Measurements from ENCODE around the gene KRTAP5-9. TPM values are rescaled to one million over a fixed set of nuclear protein-coding genes. Genes with fewer than 3 reads are reported as not detected.
"Not testable (repeated sequence)": the region's sequence is repeated elsewhere in the genome, so short reads cannot be mapped to it uniquely, and the experiment has no call there.

The KRTAP5-9 gene
- polyA plus RNA-seq, 1 donor: 1.2 TPM

GRCh38 chr11:71582969-71583368 lies 34.7 kb downstream of the KRTAP5-9 start:
- DNase-seq: not testable (repeated sequence)

DNA sequence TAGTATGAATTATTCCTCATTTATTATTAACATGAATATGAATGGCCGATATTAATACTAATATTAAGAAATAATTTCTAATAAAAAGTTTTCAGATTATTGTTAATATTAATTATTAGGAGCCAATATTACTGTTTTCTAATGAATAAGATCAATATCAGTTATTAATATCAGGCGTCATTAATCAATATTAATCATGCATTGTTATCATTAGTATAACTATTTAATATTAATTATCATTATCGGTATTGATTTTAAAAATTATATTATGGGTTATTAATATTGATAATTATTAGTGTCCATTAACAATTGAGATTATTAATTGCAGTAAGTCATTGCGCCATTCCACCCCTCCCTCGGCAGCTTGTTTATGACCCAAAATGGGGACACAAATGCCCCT lies 37.5 kb downstream of the KRTAP5-9 start:
- DNase-seq: not testable (repeated sequence)

DNA sequence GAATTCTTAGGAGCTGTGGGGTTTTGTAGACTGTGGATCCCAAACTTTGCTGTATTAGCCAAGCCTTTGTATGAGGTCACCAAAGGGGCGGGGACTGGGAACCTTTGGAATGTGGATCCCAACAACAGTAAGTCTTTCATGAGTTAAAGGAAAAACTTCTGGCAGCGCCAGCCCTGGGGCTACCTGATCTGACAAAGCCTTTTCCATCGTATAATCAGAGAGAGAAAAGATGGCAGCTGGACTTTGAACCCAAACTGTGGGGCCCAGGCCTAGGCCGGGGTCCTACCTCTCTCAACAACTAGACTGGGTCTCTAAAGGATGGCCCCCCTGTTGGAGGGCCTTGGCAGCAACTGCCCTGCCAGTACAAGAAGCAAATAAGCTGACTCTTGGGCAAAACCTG lies 40.1 kb downstream of the KRTAP5-9 start:
- not testable (repeated sequence) for DNase-seq

DNA sequence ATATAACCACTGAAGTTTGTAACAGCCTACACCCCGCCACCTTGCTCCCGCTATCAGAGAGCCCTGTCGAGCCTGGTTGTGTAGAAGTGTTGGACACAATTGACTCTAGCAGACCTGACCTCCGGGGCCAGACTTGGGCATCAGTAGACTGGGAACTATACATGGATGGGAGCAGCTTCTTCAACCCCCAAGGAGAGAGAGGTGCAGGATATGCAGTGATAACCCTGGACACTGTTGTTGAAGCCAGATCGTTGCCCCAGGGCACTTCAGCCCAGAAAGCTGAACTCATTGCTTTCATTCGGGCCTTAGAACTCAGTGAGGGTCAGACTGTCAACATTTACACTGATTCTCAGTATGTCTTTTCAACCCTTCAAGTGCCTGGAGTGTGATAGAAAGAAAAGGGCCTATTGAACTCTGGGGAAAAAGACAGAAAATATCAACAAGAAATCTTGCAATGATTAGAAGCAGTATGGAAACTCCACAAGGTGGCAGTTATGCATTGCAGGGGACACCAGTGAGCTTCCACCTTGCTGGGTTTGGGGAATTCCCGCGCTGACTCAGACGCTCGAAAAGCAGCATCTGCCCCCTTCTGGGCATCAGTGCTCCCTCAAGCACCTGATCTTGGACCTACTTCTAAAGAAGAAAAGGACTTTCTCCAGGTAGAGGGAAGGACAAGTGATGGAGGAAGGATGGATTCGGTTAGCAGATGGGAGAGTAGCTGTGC lies 40.8 kb downstream of the KRTAP5-9 start:
- DNase-seq: not testable (repeated sequence)

DNA sequence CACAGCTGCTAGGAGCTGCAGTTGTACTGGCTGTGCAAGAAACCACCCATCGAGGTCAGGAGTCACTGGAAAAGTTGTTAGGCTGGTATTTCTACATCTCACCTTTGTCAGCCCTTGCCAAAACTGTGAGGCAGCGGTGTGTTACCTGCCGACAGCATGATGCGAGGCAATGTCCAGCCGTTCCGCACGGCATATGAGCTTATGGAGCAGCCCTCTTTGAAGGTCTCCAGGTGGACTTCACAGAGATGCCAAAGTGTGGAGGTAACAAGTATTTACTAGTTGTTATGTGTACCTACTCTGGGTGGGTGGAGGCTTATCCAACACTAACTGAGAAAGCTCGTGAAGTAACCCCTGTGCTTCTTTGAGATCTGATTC lies 41.3 kb downstream of the KRTAP5-9 start:
- not testable (repeated sequence) for DNase-seq

Other genes with a start within 250 kb of the KRTAP5-9 start
- gene DHCR7, start 100.0 kb upstream of the KRTAP5-9 start, polyA plus RNA-seq (ENCODE audit: insufficient read length): 54.2 TPM
- gene NADSYN1, start 95.2 kb upstream of the KRTAP5-9 start, polyA plus RNA-seq (ENCODE audit: insufficient read length): 78.4 TPM
- 0.25 TPM for gene KRTAP5-7, start 21.2 kb upstream of the KRTAP5-9 start, polyA plus RNA-seq (ENCODE audit: insufficient read length)
- gene KRTAP5-8, start 10.4 kb upstream of the KRTAP5-9 start, polyA plus RNA-seq (ENCODE audit: insufficient read length): 1.3 TPM
- gene KRTAP5-10, start 17.1 kb downstream of the KRTAP5-9 start, polyA plus RNA-seq (ENCODE audit: insufficient read length): 0.53 TPM
- 0.76 TPM for gene KRTAP5-11, start 34.5 kb downstream of the KRTAP5-9 start, polyA plus RNA-seq (ENCODE audit: insufficient read length)

Measured in left kidney (tissue), 2 donors.